Measurements from ENCODE around the gene OTUD1. TPM values are rescaled to one million over a fixed set of nuclear protein-coding genes. Genes with fewer than 3 reads are reported as not detected.

Gene OTUD1
- total RNA-seq, 1 donor from 2014 or later = 31.4 TPM

DNA sequence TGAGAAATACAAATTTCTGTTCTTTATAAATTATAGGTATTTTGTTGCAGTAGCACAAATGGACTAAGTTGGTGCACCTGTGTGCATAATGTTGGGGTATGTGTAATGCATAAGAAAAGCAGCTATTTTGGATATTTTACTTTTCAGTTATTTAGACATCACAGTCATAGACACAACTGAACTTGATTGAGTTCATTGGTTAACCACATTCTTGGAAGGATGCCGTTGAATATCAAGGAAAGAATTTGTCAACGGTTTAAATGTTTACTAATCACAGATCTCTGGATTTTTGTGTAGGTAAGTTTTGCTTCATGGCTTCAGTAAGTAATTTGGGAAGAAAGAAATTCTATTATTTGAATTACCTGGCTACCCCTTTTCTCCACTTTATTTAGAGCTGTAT is 4.1 kb downstream of the OTUD1 start:
- intact Hi-C loops (cut with DNase I) = no loop called here
- H3K4me3 ChIP-seq = peak overlapping the region; percentile 77
- no peaks in the 10 kb centered on the region for H3K9me3 ChIP-seq
- no peak overlapping the region for H3K27ac ChIP-seq
- no peak for TF ChIP-seq CTCF (IDR thresholded peaks at IDR 0.05)
- peaks cover 51% of the 10 kb centered on the region for H3K4me1 ChIP-seq
- H3K36me3 ChIP-seq = no peaks in the 10 kb centered on the region
- no peak for DNase-seq
- no peaks in the 10 kb centered on the region for H3K27me3 ChIP-seq (ENCODE audit: low read depth)
- ATAC-seq = no peak

GRCh38 chr10:23445591-23445990 is 6.7 kb downstream of the OTUD1 start:
- DNase-seq = no peak
- Histone ChIP-seq H3K4me1 (peaks cover 77% of the 10 kb centered on the region), H3K36me3 (no peaks in the 10 kb centered on the region), H3K27ac (no peak overlapping the region), H3K4me3 (no peak overlapping the region), H3K9me3 (no peaks in the 10 kb centered on the region), H3K27me3 (ENCODE audit: low read depth) (no peaks in the 10 kb centered on the region)
- ATAC-seq = no peak
- intact Hi-C loops (cut with DNase I) = no loop called here
- no peak for TF ChIP-seq CTCF (IDR thresholded peaks at IDR 0.05)

GRCh38 chr10:23448323-23448722 is 9.4 kb downstream of the OTUD1 start:
- intact Hi-C loops (cut with DNase I) = no loop called here
- Histone ChIP-seq H3K36me3 (no peaks in the 10 kb centered on the region), H3K4me3 (no peak overlapping the region), H3K9me3 (no peaks in the 10 kb centered on the region), H3K4me1 (peaks cover 58% of the 10 kb centered on the region), H3K27ac (no peak overlapping the region), H3K27me3 (ENCODE audit: low read depth) (no peaks in the 10 kb centered on the region)
- ATAC-seq = no peak
- DNase-seq = no peak
- TF ChIP-seq CTCF (IDR thresholded peaks at IDR 0.05) = no peak

GRCh38 chr10:23448802-23449570 is 10.1 kb downstream of the OTUD1 start:
- Histone ChIP-seq H3K27ac (no peak overlapping the region), H3K4me1 (peaks cover 52% of the 10 kb centered on the region), H3K27me3 (ENCODE audit: low read depth) (no peaks in the 10 kb centered on the region), H3K9me3 (no peaks in the 10 kb centered on the region), H3K36me3 (no peaks in the 10 kb centered on the region), H3K4me3 (no peak overlapping the region)
- DNase-seq (no peak), ATAC-seq (peak; percentile 34 to 41)
- no peak for TF ChIP-seq CTCF (IDR thresholded peaks at IDR 0.05)
- intact Hi-C loops (cut with DNase I) = no loop called here

- TF ChIP-seq CTCF (IDR thresholded peaks at IDR 0.05) = no peak
- no peaks in the 10 kb centered on the region for H3K36me3 ChIP-seq
- no peaks in the 10 kb centered on the region for H3K9me3 ChIP-seq
- H3K4me3 ChIP-seq = no peak overlapping the region
- DNase-seq (no peak), ATAC-seq (no peak)
- intact Hi-C loops (cut with DNase I) = no loop called here
- peak overlapping the region; percentile 34 for H3K27ac ChIP-seq
- no peaks in the 10 kb centered on the region for H3K27me3 ChIP-seq (ENCODE audit: low read depth)
- H3K4me1 ChIP-seq = peaks cover 38% of the 10 kb centered on the region
Observed at GRCh38 chr10:23452033-23452655, 13.3 kb downstream of the OTUD1 start.
